Skeletal muscle satellite cell (primary cell): ENCODE data around the gene PUSL1.

Experiments
- H3K27me3 ChIP-seq: 2 replicates; pipeline ENCODE4 v1.7.0; 2013; ENCODE audit warnings: low read length; ENCODE audit not compliant: control insufficient read depth, insufficient read depth
- H3K36me3 ChIP-seq: 2 replicates; pipeline ENCODE4 v1.7.0; 2013; ENCODE audit warnings: mild to moderate bottlenecking, control low read depth, low read length; ENCODE audit not compliant: insufficient read depth
- H3K4me1 ChIP-seq: 2 replicates; pipeline ENCODE4 v1.7.0; 2013; ENCODE audit warnings: low read length; ENCODE audit not compliant: control insufficient read depth, insufficient read depth
- H3K4me2 ChIP-seq: 2 replicates; pipeline ENCODE4 v1.7.0; 2013; ENCODE audit warnings: mild to moderate bottlenecking, low read length
- H3K4me3 ChIP-seq: 2 replicates; pipeline ENCODE4 v1.7.0; 2013; ENCODE audit warnings: low read length
- H3K9ac ChIP-seq: 2 replicates; pipeline ENCODE4 v1.7.0; 2013; ENCODE audit warnings: mild to moderate bottlenecking, low read depth, low read length, moderate library complexity
- H3K9me3 ChIP-seq: replicated peaks from 2 replicates; pipeline ENCODE4 v1.7.0; 2013; ENCODE audit warnings: mild to moderate bottlenecking, control low read depth, low read length

PUSL1 gene

GRCh38 chr1:1333551-1334241 is 25.3 kb downstream of the PUSL1 start:
- H3K27me3 ChIP-seq, result no peaks in the 10 kb centered on the region
- H3K9me3 ChIP-seq, result no peaks in the 10 kb centered on the region
- H3K4me3 ChIP-seq, result no peak overlapping the region
- H3K36me3 ChIP-seq, result peaks cover 30% of the 10 kb centered on the region
- peaks cover 15% of the 10 kb centered on the region for H3K4me1 ChIP-seq
- H3K4me2 ChIP-seq, result no peak overlapping the region
- H3K9ac ChIP-seq, result no peak overlapping the region

- Histone ChIP-seq H3K4me2 (no peak overlapping the region), H3K4me1 (peaks cover 15% of the 10 kb centered on the region), H3K4me3 (no peak overlapping the region), H3K27me3 (no peaks in the 10 kb centered on the region), H3K36me3 (peaks cover 39% of the 10 kb centered on the region), H3K9ac (no peak overlapping the region), H3K9me3 (no peaks in the 10 kb centered on the region)
Observed at GRCh38 chr1:1334835-1335234, 26.4 kb downstream of the PUSL1 start.

- H3K4me1 ChIP-seq, result peaks cover 14% of the 10 kb centered on the region
- H3K27me3 ChIP-seq, result no peaks in the 10 kb centered on the region
- peaks cover 42% of the 10 kb centered on the region for H3K36me3 ChIP-seq
- no peak overlapping the region for H3K4me2 ChIP-seq
- H3K4me3 ChIP-seq, result no peak overlapping the region
- no peaks in the 10 kb centered on the region for H3K9me3 ChIP-seq
- no peak overlapping the region for H3K9ac ChIP-seq
Observed at GRCh38 chr1:1335283-1335682, 26.9 kb downstream of the PUSL1 start.

- H3K4me3 ChIP-seq, result no peak overlapping the region
- H3K36me3 ChIP-seq, result peaks cover 47% of the 10 kb centered on the region
- H3K4me1 ChIP-seq, result peaks cover 9% of the 10 kb centered on the region
- H3K9me3 ChIP-seq, result no peaks in the 10 kb centered on the region
- H3K4me2 ChIP-seq, result no peak overlapping the region
- H3K9ac ChIP-seq, result no peak overlapping the region
- H3K27me3 ChIP-seq, result no peaks in the 10 kb centered on the region
Observed at GRCh38 chr1:1335792-1336248, 27.4 kb downstream of the PUSL1 start.

GRCh38 chr1:1336446-1336845 is 28.0 kb downstream of the PUSL1 start:
- H3K4me2 ChIP-seq, result no peak overlapping the region
- no peak overlapping the region for H3K9ac ChIP-seq
- peaks cover 3% of the 10 kb centered on the region for H3K4me1 ChIP-seq
- peaks cover 54% of the 10 kb centered on the region for H3K36me3 ChIP-seq
- H3K27me3 ChIP-seq, result no peaks in the 10 kb centered on the region
- H3K9me3 ChIP-seq, result no peaks in the 10 kb centered on the region
- H3K4me3 ChIP-seq, result no peak overlapping the region

- H3K4me3 ChIP-seq, result no peak overlapping the region
- H3K27me3 ChIP-seq, result no peaks in the 10 kb centered on the region
- no peaks in the 10 kb centered on the region for H3K4me1 ChIP-seq
- H3K4me2 ChIP-seq, result no peak overlapping the region
- H3K36me3 ChIP-seq, result peaks cover 59% of the 10 kb centered on the region
- H3K9ac ChIP-seq, result no peak overlapping the region
- no peaks in the 10 kb centered on the region for H3K9me3 ChIP-seq
Observed at GRCh38 chr1:1336931-1337792, 28.8 kb downstream of the PUSL1 start.

GRCh38 chr1:1337793-1338147 is 29.4 kb downstream of the PUSL1 start:
- no peak overlapping the region for H3K9ac ChIP-seq
- peaks cover 60% of the 10 kb centered on the region for H3K36me3 ChIP-seq
- no peaks in the 10 kb centered on the region for H3K4me1 ChIP-seq
- H3K27me3 ChIP-seq, result no peaks in the 10 kb centered on the region
- H3K4me3 ChIP-seq, result no peak overlapping the region
- H3K9me3 ChIP-seq, result no peaks in the 10 kb centered on the region
- H3K4me2 ChIP-seq, result no peak overlapping the region

GRCh38 chr1:1338278-1338677 is 29.9 kb downstream of the PUSL1 start:
- Histone ChIP-seq H3K27me3 (no peaks in the 10 kb centered on the region), H3K9ac (no peak overlapping the region), H3K36me3 (peaks cover 60% of the 10 kb centered on the region), H3K4me3 (no peak overlapping the region), H3K9me3 (no peaks in the 10 kb centered on the region), H3K4me1 (no peaks in the 10 kb centered on the region), H3K4me2 (no peak overlapping the region)

- H3K4me1 ChIP-seq, result peaks cover 17% of the 10 kb centered on the region
- H3K9ac ChIP-seq, result no peak overlapping the region
- H3K27me3 ChIP-seq, result no peaks in the 10 kb centered on the region
- no peaks in the 10 kb centered on the region for H3K9me3 ChIP-seq
- H3K36me3 ChIP-seq, result peaks cover 49% of the 10 kb centered on the region
- no peak overlapping the region for H3K4me2 ChIP-seq
- H3K4me3 ChIP-seq, result no peak overlapping the region
Observed at GRCh38 chr1:1340185-1340584, 31.8 kb downstream of the PUSL1 start.

- no peak overlapping the region for H3K9ac ChIP-seq
- no peak overlapping the region for H3K4me3 ChIP-seq
- H3K4me2 ChIP-seq, result no peak overlapping the region
- no peaks in the 10 kb centered on the region for H3K27me3 ChIP-seq
- H3K9me3 ChIP-seq, result no peaks in the 10 kb centered on the region
- H3K4me1 ChIP-seq, result peaks cover 25% of the 10 kb centered on the region
- peaks cover 47% of the 10 kb centered on the region for H3K36me3 ChIP-seq
Observed at GRCh38 chr1:1340791-1341548, 32.6 kb downstream of the PUSL1 start.

GRCh38 chr1:1341549-1342021 is 33.2 kb downstream of the PUSL1 start:
- Histone ChIP-seq H3K27me3 (no peaks in the 10 kb centered on the region), H3K9ac (no peak overlapping the region), H3K4me2 (no peak overlapping the region), H3K36me3 (peaks cover 44% of the 10 kb centered on the region), H3K4me1 (peaks cover 31% of the 10 kb centered on the region), H3K9me3 (no peaks in the 10 kb centered on the region), H3K4me3 (no peak overlapping the region)
